Sigmoid colon (tissue), 7 donors: ENCODE measurements around the gene ENTPD6. TPM values are rescaled to one million over a fixed set of nuclear protein-coding genes. Genes with fewer than 3 reads are reported as not detected.
"Not testable (repeated sequence)": the region's sequence is repeated elsewhere in the genome, so short reads cannot be mapped to it uniquely, and the experiment has no call there.

Experiments used
- DNase-seq: peaks from one replicate; pipeline ENCODE4 v3.0.0-alpha.2; 2019
- H3K27ac ChIP-seq, 4 donors: fragments of 200-600 bp; sonication (generic); one replicate each; pipeline ENCODE4 v1.5.1; 2016 to 2019; ENCODE audit warnings: mild to moderate bottlenecking in 1 of 4
- H3K27me3 ChIP-seq, 3 donors: fragments of 200-600 bp; sonication (generic); one replicate each; pipeline ENCODE4 v1.5.1; 2019; ENCODE audit warnings: mild to moderate bottlenecking in 1 of 3
- H3K36me3 ChIP-seq, 4 donors: fragments of 200-600 bp; sonication (generic); one replicate each; pipeline ENCODE4 v1.5.1; 2016 to 2019
- H3K4me1 ChIP-seq, 4 donors: fragments of 200-600 bp; sonication (generic); one replicate each; pipeline ENCODE4 v1.5.1; 2017 to 2019
- H3K4me3 ChIP-seq, 4 donors: fragments of 200-600 bp; sonication (generic); one replicate each; pipeline ENCODE4 v1.5.1; 2017 to 2019; ENCODE audit warnings: mild to moderate bottlenecking in 2 of 4, moderate library complexity in 1 of 4
- H3K9me3 ChIP-seq, 4 donors: fragments of 200-600 bp in 3 of 4; sonication (generic) in 3 of 4; one replicate each; pipeline versions ENCODE4 v1.5.1 to v1.6.1; 2013 to 2019
- EP300 ChIP-seq, 4 donors: sonication (generic); formaldehyde crosslinking; IDR thresholded peaks; one replicate each; pipeline ENCODE4 v1.6.1; 2017; ENCODE audit warnings: antibody characterized with exemption in 4 of 4
- POLR2A ChIP-seq, 2 donors: fragments of 450-650 bp; IDR thresholded peaks; one replicate each; pipeline ENCODE4 v1.6.1; 2016; ENCODE audit warnings: antibody characterized with exemption in 2 of 2, mild to moderate bottlenecking in 2 of 2, moderate library complexity in 2 of 2
- POLR2AphosphoS5 ChIP-seq, 4 donors: sonication (generic); formaldehyde crosslinking; IDR thresholded peaks; one replicate each; pipeline ENCODE4 v1.6.1; 2017; ENCODE audit warnings: antibody characterized with exemption in 4 of 4
- WGBS, 2 donors: extraction: QIAGEN DNeasy Blood & Tissue Kit; methylation state at CpG; one replicate each; pipeline ENCODE4 v1.1.7; 2013; 5-methylcytosine and 5-hydroxymethylcytosine counted together
- intact Hi-C: fragments of 100-400 bp; cut with DNase I; formaldehyde crosslinking; loops from one replicate; pipeline ENCODE4 v1.15.1; 2023
- polyA plus RNA-seq, 3 donors: library from polyadenylated mRNA; stranded (reverse); fragments of 200-250 nt; gene quantifications; one replicate each; pipeline ENCODE4 v1.2.3, GENCODE V29; 2013
- total RNA-seq, 4 donors: library from RNA; depleted of rRNA; stranded (reverse); fragments of >200 nt; gene quantifications; one replicate each; pipeline ENCODE4 v1.1.0, GENCODE V29; 2016
- TF ChIP-seq, protein P1 (sequence below), 4 experiments: fragments of 450-650 bp in 3 of 4; fragments of 200-600 bp in 1 of 4; IDR thresholded peaks; one replicate each; pipeline ENCODE4 v1.5.1; 2016 to 2019; ENCODE audit warnings: antibody characterized with exemption in 4 of 4, mild to moderate bottlenecking in 3 of 4, moderate library complexity in 2 of 4
- donor health status: healthy with polysubstance abuse.
- donor health status: Bipolar disorder and iron deficiency.
- donor health status: healthy.

ENTPD6 gene
- total and polyA plus RNA-seq, 7 donors = 26.0 to 117 (median 41.4) TPM

DNA sequence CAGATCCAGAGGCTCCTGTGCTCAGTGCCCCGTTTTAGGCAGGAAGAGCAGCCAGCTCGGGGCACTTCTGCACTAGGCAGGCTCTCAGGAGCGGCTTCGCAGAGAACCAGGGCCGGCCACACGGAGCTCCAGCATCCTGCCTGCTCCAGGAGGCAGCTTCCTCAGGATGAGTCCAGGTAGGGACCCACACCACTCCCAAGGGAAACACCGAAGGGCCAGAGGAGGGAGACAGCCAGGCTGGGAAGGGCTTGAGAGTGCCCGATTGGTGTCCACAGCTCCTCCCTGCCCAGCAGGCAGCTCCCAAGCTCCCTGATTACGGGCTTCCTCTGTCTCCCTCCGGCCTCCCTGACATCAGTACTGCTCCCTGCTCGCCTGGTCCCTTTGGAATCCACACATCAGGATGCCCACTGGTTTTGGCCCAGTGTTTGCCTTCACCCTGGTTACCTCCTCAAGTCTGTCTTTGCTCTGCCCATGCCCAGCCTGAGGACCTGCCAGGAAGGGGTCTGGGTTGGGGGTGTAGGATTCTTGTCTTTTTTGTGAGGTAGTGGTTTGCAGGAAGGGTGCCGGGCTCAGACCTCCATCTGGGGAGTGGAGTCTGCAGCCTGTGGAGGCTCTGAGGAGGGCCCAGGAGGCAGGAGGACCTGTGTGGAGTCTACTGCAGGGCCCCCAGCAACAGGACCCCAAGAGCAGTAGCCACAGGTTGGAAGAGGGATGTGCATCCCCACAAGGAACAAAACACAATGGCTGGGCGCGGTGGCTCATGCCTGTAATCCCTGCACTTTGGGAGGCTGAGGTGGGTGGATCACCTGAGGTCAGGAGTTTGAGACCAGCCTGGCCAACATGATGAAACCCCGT is 41.2 kb downstream of the ENTPD6 start:
- H3K9me3 ChIP-seq = no peaks in the 10 kb centered on the region
- intact Hi-C loops = no loop called here
- peaks cover 0 to 24% (median 20%) of the 10 kb centered on the region in 4 donors for H3K4me1 ChIP-seq
- H3K4me3 ChIP-seq = no peak overlapping the region
- H3K27me3 ChIP-seq = no peaks in the 10 kb centered on the region
- DNase-seq = no peak
- no peak for TF ChIP-seq POLR2A (IDR thresholded peaks at IDR 0.05)
- no peak for TF ChIP-seq EP300 (IDR thresholded peaks at IDR 0.05)
- TF ChIP-seq POLR2AphosphoS5 (IDR thresholded peaks at IDR 0.05) = no peak
- TF ChIP-seq, protein P1, sequence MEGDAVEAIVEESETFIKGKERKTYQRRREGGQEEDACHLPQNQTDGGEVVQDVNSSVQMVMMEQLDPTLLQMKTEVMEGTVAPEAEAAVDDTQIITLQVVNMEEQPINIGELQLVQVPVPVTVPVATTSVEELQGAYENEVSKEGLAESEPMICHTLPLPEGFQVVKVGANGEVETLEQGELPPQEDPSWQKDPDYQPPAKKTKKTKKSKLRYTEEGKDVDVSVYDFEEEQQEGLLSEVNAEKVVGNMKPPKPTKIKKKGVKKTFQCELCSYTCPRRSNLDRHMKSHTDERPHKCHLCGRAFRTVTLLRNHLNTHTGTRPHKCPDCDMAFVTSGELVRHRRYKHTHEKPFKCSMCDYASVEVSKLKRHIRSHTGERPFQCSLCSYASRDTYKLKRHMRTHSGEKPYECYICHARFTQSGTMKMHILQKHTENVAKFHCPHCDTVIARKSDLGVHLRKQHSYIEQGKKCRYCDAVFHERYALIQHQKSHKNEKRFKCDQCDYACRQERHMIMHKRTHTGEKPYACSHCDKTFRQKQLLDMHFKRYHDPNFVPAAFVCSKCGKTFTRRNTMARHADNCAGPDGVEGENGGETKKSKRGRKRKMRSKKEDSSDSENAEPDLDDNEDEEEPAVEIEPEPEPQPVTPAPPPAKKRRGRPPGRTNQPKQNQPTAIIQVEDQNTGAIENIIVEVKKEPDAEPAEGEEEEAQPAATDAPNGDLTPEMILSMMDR (IDR thresholded peaks at IDR 0.05) = no peak
- no peaks in the 10 kb centered on the region for H3K36me3 ChIP-seq
- 84 to 88% methylated on average over 15 of the region's 15 CpGs for WGBS, 2 donors
- H3K27ac ChIP-seq = peak overlapping the region in 2 of 4 donors; percentile 78 to 83

DNA sequence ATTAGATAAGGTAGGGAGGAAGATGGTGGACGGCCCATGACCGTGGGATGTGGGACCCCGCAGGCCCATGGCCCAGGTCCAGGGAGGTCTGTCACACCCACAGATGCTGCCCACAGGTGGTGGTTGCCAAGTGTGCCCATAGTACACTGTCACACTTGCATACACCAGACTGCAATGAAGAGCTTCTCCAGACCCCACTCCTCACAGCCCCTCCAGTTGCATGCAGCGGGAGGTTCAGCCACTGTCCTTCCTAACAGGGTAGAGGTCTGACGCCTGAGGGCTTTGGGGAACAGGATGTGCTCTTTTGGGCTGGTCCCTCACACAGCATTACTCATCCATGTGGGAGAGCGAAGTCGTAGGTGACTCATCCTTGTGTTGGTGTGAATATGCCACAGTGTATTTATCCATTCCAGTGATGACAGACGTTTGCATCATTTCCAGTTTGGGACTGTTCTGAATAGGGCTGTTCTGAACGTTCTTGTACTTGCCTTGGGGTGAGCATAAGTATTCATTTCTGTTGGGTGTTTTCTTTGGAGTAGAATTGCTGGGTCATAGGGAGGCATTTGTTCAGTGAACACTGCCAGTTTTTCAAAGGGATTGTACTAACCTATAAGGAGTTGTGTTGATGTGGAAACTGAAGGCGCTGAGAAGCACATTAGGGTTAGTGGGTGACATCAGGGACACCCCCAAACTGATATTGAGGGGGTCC is 42.3 kb downstream of the ENTPD6 start:
- H3K4me3 ChIP-seq = no peak overlapping the region
- H3K9me3 ChIP-seq = no peaks in the 10 kb centered on the region
- H3K36me3 ChIP-seq = no peaks in the 10 kb centered on the region
- intact Hi-C loops = no loop called here
- H3K4me1 ChIP-seq = peaks cover 0 to 24% (median 20%) of the 10 kb centered on the region in 4 donors
- peak; percentile 87 for DNase-seq
- TF ChIP-seq POLR2A (IDR thresholded peaks at IDR 0.05) = no peak
- peak in 3 of 4 donors; percentile 41 to 90 (median 77) for TF ChIP-seq EP300 (IDR thresholded peaks at IDR 0.05)
- TF ChIP-seq POLR2AphosphoS5 (IDR thresholded peaks at IDR 0.05) = peak in 3 of 4 donors; percentile 47 to 84 (median 69)
- TF ChIP-seq, protein P1 (IDR thresholded peaks at IDR 0.05) = no peak
- H3K27me3 ChIP-seq = no peaks in the 10 kb centered on the region
- 46 to 61% methylated on average over 10 of the region's 10 CpGs for WGBS, 2 donors
- peak overlapping the region; percentile 61 to 83 (median 72) for H3K27ac ChIP-seq

DNA sequence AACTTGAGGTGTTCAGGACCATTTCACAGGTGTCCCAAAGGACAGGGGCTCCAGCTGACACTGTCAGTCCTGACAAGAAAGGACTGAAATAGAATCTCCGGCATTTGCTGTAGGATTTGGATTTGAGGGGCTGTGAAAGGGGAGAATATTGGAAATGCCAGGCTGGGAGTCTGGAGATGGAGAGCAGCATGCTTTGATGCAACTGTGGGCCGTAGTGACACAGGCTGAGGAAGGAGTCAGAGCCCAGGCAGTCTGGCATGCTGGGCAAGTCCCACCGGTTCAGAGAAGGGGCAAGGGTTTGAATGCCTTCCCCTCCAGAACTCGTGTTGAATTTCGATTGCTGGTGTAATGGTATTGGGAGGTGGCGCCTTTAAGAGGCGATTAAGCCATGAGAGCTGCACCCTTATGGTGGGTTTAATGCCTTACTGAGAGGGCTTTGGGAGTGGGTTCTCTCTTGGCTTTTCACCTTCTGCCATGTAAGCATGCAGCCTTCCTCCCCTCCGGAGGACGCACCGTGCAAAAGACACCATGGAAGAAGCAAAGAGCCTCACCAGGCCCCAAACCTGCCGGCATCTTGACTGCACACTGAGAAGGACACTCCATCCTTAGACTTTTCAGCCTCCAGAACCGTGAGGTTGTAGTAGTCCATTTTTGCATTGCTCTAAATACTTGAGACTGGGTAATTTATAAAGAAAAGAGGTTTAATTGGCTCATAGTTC is 43.0 kb downstream of the ENTPD6 start:
- Histone ChIP-seq H3K4me1 (peaks cover 0 to 20% (median 18%) of the 10 kb centered on the region in 4 donors), H3K36me3 (no peaks in the 10 kb centered on the region), H3K4me3 (no peak overlapping the region), H3K27ac (peak overlapping the region; percentile 61 to 83 (median 72)), H3K27me3 (no peaks in the 10 kb centered on the region), H3K9me3 (no peaks in the 10 kb centered on the region)
- intact Hi-C loops = no loop called here
- no peak for TF ChIP-seq EP300 (IDR thresholded peaks at IDR 0.05)
- peak; percentile 50 for DNase-seq
- WGBS, 2 donors = 94 to 96% methylated on average over 12 of the region's 12 CpGs

DNA sequence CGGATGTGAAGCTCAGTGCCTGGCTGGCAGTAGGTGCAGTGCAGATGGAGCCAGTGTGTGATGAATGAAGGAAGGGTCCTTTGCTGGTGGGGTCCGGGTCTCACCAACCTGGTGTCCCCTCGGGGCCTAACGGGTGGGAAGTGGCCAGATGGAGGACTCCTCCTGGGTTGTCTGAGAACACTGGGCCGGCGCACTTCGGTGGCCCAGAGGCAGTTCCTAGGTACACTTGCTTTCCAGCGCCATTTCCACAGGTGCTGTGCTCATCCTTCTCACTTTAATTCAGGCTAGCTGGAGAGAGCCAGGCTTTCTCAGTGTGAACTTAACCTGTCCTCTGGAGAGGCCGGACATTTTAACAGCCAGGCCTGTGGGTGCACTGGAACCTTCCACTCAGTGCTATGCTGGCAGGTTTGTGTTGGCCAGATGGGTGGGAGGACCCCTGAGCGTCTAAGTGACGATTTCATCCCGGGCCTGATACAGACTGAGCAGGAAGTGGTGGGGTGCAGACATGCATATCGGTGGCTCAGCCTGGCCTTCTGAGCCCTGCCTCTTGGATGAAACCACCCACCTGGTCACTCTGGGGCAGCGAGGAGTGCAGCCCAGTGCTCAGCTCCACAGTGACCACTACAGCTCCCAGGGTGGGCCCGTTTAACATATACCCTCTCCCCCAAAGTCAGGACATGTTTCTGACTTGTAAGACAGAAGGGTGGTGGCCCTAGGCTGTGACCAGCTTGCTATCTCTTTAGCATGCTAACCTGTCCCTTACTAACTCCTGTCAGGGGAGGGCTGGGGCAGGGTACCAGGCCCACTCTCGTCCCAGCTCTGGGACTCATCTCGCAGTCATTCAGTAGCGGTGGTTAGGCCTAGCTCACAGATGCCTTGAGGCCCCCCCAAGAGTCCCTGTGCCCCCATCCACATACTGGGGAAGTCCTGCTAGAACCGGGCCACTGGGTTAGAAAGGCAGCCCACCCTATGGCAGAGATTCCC is 44.2 kb downstream of the ENTPD6 start:
- H3K4me1 ChIP-seq = peaks cover 0 to 18% (median 17%) of the 10 kb centered on the region in 4 donors
- peak overlapping the region in 1 of 4 donors; percentile 83 for H3K27ac ChIP-seq
- H3K36me3 ChIP-seq = no peaks in the 10 kb centered on the region
- DNase-seq = peak; percentile 58
- TF ChIP-seq POLR2A (IDR thresholded peaks at IDR 0.05) = no peak
- TF ChIP-seq, protein P1 (IDR thresholded peaks at IDR 0.05) = no peak
- TF ChIP-seq POLR2AphosphoS5 (IDR thresholded peaks at IDR 0.05) = no peak
- no peak for TF ChIP-seq EP300 (IDR thresholded peaks at IDR 0.05)
- no peaks in the 10 kb centered on the region for H3K9me3 ChIP-seq
- 86 to 95% methylated on average over 19 of the region's 19 CpGs for WGBS, 2 donors
- H3K4me3 ChIP-seq = no peak overlapping the region
- H3K27me3 ChIP-seq = no peaks in the 10 kb centered on the region
- intact Hi-C loops = no loop called here

DNA sequence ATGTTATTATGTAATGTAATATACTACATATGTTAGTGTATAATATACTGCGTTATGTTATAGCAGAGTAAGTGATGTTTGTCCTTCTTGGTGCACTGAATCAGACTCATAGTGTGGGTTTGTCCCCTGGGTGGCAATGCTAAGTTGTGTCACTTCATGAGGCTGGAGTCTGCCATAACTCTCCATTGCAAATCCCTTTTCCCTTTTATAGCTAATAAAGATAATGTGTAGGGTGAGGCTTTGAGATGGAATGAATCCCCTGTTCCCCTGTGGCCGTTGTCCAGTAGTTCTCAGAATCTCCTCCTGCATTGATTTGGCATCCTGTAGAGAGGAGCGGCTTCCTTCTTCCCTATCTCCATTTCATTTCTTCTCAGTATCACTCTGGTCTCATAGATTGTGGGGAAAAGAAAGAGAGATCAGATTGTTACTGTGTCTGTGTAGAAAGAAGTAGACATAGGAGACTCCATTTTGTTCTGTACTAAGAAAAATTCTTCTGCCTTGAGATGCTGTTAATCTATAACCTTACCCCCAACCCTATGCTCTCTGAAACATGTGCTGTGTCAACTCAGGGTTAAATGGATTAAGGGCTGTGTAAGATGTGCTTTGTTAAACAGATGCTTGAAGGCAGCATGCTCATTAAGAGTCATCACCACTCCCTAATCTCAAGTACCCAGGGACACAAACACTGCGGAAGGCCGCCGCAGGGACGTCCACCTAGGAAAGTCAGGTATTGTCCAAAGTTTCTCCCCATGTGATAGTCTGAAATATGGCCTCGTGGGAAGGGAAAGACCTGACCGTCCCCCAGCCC is 45.5 kb downstream of the ENTPD6 start:
- H3K9me3 ChIP-seq, intact Hi-C loops, H3K4me3 ChIP-seq, H3K27me3 ChIP-seq, H3K36me3 ChIP-seq, H3K27ac ChIP-seq: not testable (repeated sequence)
- peak; percentile 18 for DNase-seq
- 65 to 70% methylated on average over 9 of the region's 9 CpGs for WGBS, 2 donors
- peaks cover 0 to 18% (median 17%) of the 10 kb centered on the region in 4 donors for H3K4me1 ChIP-seq

GRCh38 chr20:25241659-25241955 is 46.1 kb downstream of the ENTPD6 start:
- 43 to 69% methylated on average over 4 of the region's 4 CpGs for WGBS, 2 donors
- DNase-seq, H3K9me3 ChIP-seq, H3K36me3 ChIP-seq, H3K27ac ChIP-seq, H3K27me3 ChIP-seq, intact Hi-C loops, H3K4me3 ChIP-seq: not testable (repeated sequence)
- peaks cover 0 to 22% (median 17%) of the 10 kb centered on the region in 4 donors for H3K4me1 ChIP-seq
